ACHN (cell line): Measurements from ENCODE around the gene PRORP.
A peak's percentile ranks its signal among the peaks of the same experiment; 100 is the strongest.
"Not testable (repeated sequence)": the region's sequence is repeated elsewhere in the genome, so short reads cannot be mapped to it uniquely, and the experiment has no call there.

Experiments
- DNase-seq: peaks from one replicate; pipeline ENCODE4 v3.0.0-alpha.2; 2015
- in situ Hi-C: cut with HindIII; loops from 2 replicates; pipeline ENCODE4 v1.10.0; 2017; ENCODE audit warnings: low sequenced_read_pairs, low pct_ligation_motif_present, low pct_unique_long_range_greater_than_20kb

PRORP gene

GRCh38 chr14:35133542-35134328 lies 11.4 kb downstream of the PRORP start:
- in situ Hi-C loops, result no loop called here
- no peak for DNase-seq

- no peak for DNase-seq
- in situ Hi-C loops, result no loop called here
Measured at GRCh38 chr14:35134329-35135123, 12.2 kb downstream of the PRORP start.

GRCh38 chr14:35138585-35138984 lies 16.2 kb downstream of the PRORP start:
- no peak for DNase-seq
- in situ Hi-C loops, result no loop called here

GRCh38 chr14:35140718-35141581 lies 18.6 kb downstream of the PRORP start:
- in situ Hi-C loops, result no loop called here
- peak; percentile 43 for DNase-seq

GRCh38 chr14:35144029-35144428 lies 21.7 kb downstream of the PRORP start:
- in situ Hi-C loops, result no loop called here
- DNase-seq, result no peak

- no peak for DNase-seq
- in situ Hi-C loops, result no loop called here
Measured at GRCh38 chr14:35146711-35147149, 24.4 kb downstream of the PRORP start.

- in situ Hi-C loops, result no loop called here
Measured at GRCh38 chr14:35147186-35147585, 24.8 kb downstream of the PRORP start.

GRCh38 chr14:35147711-35148110 lies 25.4 kb downstream of the PRORP start:
- no peak for DNase-seq
- in situ Hi-C loops, result no loop called here

More at GRCh38 chr14:35147186-35147585, 24.8 kb downstream of the PRORP start:
- no peak for DNase-seq

- in situ Hi-C loops, result no loop called here
- DNase-seq, result no peak
Measured at GRCh38 chr14:35149239-35149638, 26.9 kb downstream of the PRORP start.

- not testable (repeated sequence) for DNase-seq
- in situ Hi-C loops, result loop anchor here (25.0 kb wide), 1 partner anchor 260 kb away; the partner anchor contains the start of gene NFKBIA
Measured at GRCh38 chr14:35152531-35152930, 30.2 kb downstream of the PRORP start.

- in situ Hi-C loops, result loop anchor here (25.0 kb wide), 1 partner anchor 258 kb away; the partner anchor contains the start of gene NFKBIA
- no peak for DNase-seq
Measured at GRCh38 chr14:35154016-35154415, 31.7 kb downstream of the PRORP start.

- DNase-seq, result no peak
- in situ Hi-C loops, result loop anchor here (25.0 kb wide), 1 partner anchor 256 kb away; the partner anchor contains the start of gene NFKBIA
Measured at GRCh38 chr14:35155962-35156361, 33.6 kb downstream of the PRORP start.

- in situ Hi-C loops, result loop anchor here (25.0 kb wide), 1 partner anchor 254 kb away; the partner anchor contains the start of gene NFKBIA
- no peak for DNase-seq
Measured at GRCh38 chr14:35158491-35158890, 36.1 kb downstream of the PRORP start.

- in situ Hi-C loops, result loop anchor here (25.0 kb wide), 1 partner anchor 253 kb away; the partner anchor contains the start of gene NFKBIA
- DNase-seq, result no peak
Measured at GRCh38 chr14:35158951-35159653, 36.8 kb downstream of the PRORP start.

- in situ Hi-C loops, result loop anchor here (25.0 kb wide), 1 partner anchor 252 kb away; the partner anchor contains the start of gene NFKBIA
Measured at GRCh38 chr14:35159742-35160409, 37.5 kb downstream of the PRORP start.

GRCh38 chr14:35161231-35161630 lies 38.9 kb downstream of the PRORP start:
- DNase-seq, result peak; percentile 30
- in situ Hi-C loops, result loop anchor here (25.0 kb wide), 1 partner anchor 251 kb away; the partner anchor contains the start of gene NFKBIA

More at GRCh38 chr14:35159742-35160409, 37.5 kb downstream of the PRORP start:
- DNase-seq, result peak; percentile 83

- in situ Hi-C loops, result loop anchor here (25.0 kb wide), 1 partner anchor 249 kb away; the partner anchor contains the start of gene NFKBIA
- DNase-seq, result no peak
Measured at GRCh38 chr14:35163384-35163783, 41.0 kb downstream of the PRORP start.
